GM12891 (cell line): ENCODE measurements around the gene DLX2.

ENCODE experiments used
- POLR2A ChIP-seq: IDR thresholded peaks from 2 replicates; pipeline ENCODE4 v1.6.1; 2011; ENCODE audit warnings: low read depth, low read length, control low read depth
- POLR2AphosphoS5 ChIP-seq: IDR thresholded peaks from 2 replicates; pipeline ENCODE4 v1.6.1; 2011; ENCODE audit warnings: low read depth, low read length, control low read depth
- POU2F2 ChIP-seq: IDR thresholded peaks from 2 replicates; pipeline ENCODE4 v1.6.1; 2011; ENCODE audit warnings: low read depth, mild to moderate bottlenecking, control low read depth, low read length, moderate library complexity
- SPI1 ChIP-seq: IDR thresholded peaks from 2 replicates; pipeline ENCODE4 v1.6.1; 2011; ENCODE audit warnings: low read depth, low read length, control low read depth
- TAF1 ChIP-seq: IDR thresholded peaks from 2 replicates; pipeline ENCODE4 v1.6.1; 2011; ENCODE audit warnings: low read depth, low read length, control low read depth

GRCh38 chr2:172090044-172090961 lies 12.4 kb downstream of the DLX2 start:
- TF ChIP-seq POLR2A (no peak), POLR2AphosphoS5 (no peak), TAF1 (no peak), POU2F2 (no peak), SPI1 (no peak)
